HG02678 (cell line): ENCODE results near the gene CIITA.
"Not testable (repeated sequence)": the region's sequence is repeated elsewhere in the genome, so short reads cannot be mapped to it uniquely, and the experiment has no call there.

ENCODE experiments used
- ATAC-seq: cut with Tn5 transposase; IDR thresholded peaks from one replicate; pipeline ENCODE4 v1.9.1; 2021; ENCODE audit warnings: mild to moderate bottlenecking, moderate library complexity; ENCODE audit not compliant: unreplicated experiment

The CIITA gene

DNA sequence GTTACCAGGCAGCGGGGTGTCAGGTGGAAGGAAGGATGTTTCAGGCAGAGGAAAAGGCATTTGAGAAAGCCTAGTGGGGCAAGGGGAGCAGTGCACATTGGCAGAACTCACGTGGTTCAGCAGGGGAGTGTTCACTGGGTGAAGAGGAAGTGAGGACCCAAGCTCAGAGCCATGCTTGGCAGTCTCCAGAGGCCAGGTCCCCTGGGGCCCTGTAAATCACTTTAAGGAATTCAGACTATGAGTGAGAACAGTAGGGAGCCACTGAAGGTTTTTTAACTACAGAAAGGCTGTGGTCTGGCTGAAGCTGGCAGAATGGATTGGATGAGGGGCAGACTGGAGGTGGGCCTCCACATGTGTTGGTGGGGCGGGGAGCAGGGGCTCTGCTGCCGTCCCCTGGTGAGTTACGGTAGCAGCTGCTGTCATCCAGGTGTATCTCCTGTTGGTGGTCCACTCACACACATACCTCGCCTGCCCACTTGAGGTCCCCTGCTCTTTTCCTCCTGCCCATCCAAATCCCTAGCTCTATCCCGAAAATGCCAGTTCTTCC lies 72.5 kb downstream of the CIITA start:
- peak; percentile 69 for ATAC-seq

DNA sequence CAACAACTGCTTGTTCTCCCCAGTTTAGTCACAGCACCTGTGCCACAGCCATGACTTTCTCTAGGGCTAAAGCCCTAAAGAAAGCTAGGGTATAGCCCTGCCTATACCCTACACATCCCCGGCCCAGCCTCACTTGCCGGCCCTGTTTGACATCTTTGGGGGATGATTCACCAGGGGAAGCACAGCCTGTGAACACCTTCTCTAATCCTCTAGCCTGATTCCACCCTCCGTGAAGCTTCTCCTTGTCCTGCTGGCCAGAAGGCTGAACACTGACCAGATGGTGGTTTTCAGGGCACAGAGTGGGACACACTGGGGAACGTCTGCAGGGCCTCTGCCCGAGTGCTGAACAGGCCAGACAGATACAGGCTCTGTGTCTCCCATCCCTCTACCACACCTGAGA lies 73.4 kb downstream of the CIITA start:
- ATAC-seq = no peak

DNA sequence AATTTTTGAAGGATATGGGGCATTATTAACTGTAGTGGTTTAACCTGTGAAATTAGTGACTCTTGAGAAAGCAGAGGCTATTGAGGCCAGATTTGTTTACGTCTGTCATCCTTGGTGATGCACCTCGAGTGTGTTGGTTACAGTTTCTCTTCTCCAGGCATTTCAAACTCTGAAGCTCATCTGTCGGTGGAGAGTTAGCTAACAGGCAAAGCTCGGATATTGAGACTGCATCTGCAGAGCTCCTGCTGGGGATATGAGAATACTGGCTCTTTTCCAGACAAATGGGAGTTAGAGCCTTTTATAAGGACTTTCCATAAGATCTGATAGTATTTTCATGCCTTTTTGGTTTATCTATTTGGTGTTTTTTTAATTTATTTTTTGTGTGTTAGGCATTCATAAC lies 74.0 kb downstream of the CIITA start:
- no peak for ATAC-seq

DNA sequence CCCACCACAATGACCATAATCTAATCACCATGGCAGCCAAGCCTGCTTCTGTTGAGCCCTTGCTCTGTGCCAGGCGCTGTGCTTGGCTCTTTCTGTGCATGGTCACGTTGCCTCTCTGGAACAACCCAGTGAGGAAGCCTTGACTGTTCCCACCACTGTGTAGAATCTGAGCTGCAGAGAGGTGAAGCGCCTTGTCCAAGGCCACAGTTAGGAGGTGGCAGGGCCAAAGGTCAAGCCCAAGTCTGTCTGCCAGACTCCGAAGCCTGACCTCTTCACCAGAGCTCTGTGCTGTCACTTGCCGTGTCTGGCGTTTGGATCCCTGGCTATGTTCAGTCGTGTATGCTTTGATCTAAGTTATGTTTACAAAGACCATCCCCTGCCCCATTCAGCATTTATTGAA lies 77.9 kb downstream of the CIITA start:
- ATAC-seq = no peak

DNA sequence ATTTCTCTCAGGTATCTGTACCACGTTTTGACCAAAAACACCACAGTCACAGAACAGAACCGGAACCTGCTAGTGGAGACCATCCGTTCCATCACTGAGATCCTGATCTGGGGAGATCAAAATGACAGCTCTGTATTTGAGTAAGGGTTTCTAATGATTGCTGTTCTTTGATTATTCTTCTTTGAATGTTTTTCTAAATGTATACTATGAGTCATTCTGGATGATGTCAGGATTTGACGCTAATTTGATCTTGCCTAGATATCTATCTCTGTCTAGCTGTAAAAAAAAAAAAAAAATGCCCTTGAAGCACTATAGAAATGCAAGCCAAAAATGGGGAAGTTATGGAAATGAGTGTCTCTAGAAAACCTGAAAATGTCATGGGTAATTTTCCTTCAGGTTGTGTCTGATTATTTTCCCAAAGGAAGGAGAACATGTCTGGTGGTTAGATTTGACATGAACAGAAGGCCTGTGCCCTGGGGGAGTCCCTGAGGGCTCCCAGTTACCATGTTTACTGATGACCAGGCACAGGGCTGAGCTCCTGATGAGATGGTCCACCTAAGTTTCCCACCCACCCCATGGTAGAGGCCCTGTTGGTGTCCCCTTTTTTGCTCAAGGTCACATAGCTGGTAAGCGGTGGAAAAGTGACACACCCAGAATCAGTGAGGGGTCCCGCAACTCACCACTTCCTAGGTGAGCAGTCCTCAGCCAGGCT lies 80.9 kb downstream of the CIITA start:
- ATAC-seq = no peak

DNA sequence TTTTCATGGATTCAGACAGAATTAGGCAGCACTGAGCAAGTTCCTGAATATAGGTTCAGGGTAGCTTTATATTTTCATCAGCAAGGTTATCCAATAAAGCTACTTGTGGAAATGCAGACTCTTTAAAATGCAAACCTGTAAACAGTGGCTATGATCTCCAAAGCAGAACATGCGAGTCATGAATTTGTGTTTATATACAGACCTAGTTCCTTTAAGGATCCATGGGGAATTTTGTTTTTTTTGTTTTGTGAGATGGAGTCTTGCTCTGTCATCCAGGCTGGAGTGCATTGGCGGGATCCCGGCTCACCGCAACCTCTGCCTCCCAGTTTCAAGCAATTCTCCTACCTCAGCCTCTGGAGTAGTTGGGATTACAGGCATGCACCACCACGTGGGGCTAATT lies 82.2 kb downstream of the CIITA start:
- ATAC-seq = no peak

DNA sequence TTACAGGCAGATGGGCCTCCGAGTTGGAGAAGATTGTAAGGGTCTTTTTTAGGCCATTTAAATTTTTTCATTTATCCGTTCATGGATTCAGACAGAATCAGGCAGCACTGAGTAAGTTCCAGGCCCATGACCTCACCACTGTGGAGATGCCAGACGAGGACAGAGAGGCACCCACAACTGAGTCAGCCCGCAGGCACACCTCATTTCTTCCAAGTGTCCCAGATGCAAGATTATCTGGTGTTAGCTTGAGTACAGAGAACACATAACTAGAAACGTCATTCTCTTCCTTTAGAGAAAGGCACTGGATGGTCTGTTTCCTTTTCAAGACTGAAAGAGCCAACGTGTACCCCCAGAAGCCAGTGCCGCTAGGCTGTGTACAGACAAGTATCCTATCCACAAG lies 84.2 kb downstream of the CIITA start:
- ATAC-seq = no peak

DNA sequence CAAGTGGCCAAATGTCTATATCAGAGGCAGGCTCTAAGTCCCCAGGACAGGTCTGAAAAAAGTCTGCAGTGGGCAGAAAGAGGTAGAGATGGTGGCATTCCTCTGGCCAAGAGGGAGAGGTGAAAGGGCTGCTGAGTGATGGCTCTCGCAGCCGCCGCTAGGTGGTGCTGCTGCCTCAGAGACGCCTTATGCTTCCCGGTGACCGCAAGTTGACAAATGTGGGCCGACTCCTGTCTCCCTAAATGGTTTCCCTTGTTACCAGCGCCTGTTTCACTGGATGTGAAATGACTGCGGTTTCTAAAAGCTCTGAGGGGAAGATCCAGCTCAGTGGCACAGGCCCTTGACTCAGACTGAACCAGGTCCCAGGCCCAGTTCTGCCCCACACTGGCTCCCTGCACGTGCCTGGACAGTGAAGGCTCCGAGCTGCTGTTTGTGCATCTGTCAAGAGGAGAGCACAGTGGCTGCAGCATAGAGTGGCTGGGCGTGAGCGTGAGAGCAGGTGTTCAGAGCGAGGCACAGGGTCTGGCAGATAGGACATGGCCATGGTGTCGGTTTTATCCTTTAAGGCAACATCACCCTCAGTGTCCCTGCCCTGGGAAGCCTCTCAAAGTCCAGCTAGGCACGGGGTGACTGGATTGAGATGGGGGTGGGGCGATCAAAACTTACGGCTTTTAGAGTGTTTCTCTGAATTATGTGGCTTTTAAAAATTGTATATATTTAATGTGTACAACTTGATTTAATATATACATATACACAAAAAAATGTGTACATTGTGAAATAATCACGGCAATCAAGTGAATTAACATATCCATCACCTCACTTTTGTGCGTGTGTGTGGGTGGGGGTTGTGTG lies 87.3 kb downstream of the CIITA start:
- ATAC-seq = peak; percentile 37

DNA sequence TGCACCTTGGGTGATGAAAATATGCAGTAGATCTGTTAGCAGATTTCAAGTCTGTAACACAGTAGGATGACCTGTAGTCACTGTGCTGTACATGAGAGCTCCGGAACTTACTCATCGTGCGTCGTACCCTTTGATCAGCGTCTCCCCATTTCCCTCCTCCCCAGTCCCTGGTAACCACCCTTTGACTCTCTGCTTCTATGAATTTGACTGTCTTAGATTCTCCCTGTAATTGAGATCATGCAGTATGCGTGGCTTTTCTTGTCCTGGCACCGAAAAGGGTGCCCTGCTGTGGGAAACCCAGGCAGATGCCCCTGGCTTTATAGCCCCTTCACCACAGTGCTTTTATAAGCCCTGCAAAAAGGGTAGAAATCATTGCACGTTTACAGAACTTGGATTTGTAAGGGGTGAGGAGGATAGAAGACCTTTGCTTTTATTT lies 87.9 kb downstream of the CIITA start:
- ATAC-seq = peak; percentile 47

DNA sequence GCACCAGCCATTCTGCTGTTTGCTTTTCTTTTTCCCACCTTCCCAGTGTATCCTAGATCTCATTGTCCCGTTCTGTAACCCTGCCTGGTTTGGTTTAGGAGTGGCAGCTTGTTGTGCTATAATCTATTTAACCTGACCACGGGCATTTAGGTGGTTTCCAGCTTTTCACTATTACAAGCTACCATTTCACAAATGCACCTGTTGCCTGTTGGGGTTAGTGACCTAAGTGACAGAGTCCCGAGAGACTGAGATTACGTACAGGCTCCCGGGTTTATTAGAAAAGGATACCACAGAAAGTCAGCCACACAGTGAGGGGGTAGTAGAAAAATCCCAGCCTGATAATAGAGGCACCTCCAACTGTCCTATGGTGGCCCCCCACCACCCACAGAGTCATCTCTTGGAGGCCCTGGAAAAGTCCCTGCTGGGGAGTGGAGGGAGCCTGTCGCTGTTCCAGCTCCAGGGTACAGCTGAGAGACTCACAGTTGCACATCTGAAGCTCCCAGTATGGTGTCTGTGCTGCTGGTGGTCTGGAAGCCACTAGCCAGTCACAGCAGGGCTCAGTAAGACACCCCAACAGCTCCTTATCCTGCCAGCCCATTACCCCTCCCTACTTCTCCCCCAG lies 88.5 kb downstream of the CIITA start:
- ATAC-seq = peak; percentile 64

DNA sequence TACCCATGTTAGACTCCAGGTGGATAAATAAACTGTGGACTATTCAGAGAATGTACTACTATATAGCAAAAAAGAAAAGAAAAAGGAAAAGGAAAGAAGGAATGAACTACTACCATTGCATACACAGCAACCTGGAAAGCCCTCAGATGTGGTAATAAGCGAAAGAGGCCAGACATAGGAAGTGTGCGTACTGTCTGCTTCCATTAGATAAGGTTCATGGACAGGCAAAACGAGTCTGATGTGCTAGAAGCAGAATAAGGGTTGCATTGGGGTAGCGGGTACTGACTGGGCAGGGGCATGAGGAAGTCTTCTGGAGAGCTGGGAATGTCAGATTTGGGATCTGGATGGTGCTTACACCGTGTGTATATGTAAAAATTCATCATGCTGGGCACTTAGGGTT lies 89.1 kb downstream of the CIITA start:
- ATAC-seq = no peak

DNA sequence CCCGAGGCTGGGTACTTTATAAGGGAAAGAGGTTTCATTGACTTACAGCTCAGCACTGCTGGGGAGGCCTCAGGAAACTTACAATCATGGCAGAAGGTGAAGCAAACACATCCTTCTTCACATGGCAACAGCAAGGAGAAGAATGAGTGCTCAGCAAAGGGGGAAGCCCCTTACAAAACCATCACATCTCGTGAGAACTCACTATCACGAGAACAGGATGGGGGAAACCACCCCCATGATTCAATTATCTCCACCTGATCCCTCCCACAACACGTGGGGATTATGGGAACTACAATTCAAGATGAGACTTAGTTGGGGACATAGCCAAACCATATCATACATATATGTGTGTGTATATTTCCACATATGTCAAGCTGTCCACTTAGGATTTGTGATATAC lies 89.6 kb downstream of the CIITA start:
- ATAC-seq = not testable (repeated sequence)

DNA sequence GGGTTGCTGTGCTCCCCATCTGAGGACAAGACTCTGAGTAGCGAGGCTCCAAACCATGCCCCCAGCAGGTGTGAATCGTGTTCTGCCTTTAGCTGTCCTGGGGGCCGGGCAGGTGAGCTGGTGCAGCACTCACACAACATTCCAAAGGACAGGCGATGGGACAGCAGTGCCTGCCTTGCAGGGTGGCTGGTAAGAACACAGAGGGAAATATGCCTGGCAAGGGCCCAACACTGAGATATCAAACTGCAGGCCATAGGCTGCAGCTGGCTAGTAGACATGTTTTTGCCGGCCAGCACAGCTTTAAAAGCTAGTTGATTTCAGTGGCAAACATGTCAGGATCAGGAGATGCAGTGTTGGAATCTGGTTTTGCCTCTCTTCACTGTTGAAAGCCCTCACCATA lies 91.0 kb downstream of the CIITA start:
- no peak for ATAC-seq

DNA sequence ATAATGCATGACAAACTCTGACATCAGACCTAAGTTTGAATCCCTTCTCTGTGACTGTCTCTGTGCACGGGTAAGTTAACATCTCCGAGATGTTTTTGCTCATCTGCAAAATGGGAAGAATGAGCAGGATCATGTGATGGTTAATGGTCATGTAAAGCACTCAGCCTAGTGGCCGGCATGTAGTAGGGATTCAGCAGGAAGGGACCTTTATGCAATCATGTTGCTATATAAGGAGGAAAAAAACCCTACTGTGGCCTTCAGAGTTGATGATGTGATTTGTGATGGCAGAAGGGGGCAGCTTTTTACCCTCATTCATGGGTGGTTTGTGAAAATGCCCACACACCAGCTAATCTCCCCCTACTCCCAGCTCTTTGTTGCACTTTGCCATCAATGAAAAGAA lies 91.5 kb downstream of the CIITA start:
- no peak for ATAC-seq

DNA sequence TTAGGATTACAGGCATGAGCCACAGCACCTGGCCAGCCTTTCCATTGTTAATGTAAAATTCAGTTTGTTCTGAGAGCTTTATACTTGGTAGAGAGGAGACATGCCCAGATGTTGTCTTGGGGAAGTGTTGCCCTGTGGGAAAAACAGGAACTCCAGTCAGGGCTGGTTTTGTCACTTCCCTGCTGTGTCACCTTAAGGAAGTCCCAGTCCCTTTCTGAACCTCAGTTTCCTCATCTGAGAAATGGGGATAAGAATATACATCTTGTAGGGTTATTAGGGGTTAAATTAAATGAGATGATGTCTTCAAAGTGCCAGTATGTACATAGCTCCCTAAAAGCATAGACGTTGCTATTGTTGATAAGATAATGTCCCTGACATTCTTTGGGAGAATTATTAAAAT lies 92.6 kb downstream of the CIITA start:
- no peak for ATAC-seq

DNA sequence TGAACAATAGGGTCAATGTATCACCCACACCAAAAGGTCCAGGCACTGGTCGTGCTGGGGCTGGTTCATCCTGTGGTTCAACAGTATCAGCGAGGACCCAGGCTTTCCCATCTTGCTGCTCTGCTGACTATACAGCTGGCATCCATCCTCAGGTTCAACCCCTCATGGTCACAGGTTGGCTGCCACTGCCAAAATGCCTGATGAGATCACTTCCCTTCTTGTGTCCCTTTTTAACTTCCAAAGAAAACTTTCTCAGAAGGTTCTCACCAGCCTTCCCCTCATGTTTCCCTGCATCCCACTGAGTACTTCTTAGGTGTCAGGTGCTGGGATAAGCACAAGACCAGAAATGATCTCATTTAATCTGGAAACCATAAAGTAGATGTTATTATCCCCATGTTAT lies 93.1 kb downstream of the CIITA start:
- no peak for ATAC-seq

DNA sequence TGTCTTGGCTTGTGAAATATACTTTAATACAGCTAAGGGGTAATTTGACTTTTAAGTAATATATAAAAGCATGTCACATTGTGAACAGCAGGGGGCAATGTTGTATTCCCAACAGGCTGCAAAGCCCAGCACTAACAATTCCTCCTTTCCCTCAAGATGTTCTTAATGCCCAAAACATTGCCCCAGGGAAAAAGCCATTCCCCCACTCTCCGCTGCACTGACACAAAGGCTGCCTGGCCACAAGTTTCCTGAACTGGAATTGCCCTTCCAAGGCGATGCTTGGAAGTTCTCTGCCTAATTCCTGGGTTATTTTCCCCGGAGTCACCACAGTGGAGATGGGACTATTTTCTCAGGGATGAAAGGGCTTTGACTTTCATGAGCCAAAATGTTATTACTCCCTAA lies 94.6 kb downstream of the CIITA start:
- no peak for ATAC-seq

DNA sequence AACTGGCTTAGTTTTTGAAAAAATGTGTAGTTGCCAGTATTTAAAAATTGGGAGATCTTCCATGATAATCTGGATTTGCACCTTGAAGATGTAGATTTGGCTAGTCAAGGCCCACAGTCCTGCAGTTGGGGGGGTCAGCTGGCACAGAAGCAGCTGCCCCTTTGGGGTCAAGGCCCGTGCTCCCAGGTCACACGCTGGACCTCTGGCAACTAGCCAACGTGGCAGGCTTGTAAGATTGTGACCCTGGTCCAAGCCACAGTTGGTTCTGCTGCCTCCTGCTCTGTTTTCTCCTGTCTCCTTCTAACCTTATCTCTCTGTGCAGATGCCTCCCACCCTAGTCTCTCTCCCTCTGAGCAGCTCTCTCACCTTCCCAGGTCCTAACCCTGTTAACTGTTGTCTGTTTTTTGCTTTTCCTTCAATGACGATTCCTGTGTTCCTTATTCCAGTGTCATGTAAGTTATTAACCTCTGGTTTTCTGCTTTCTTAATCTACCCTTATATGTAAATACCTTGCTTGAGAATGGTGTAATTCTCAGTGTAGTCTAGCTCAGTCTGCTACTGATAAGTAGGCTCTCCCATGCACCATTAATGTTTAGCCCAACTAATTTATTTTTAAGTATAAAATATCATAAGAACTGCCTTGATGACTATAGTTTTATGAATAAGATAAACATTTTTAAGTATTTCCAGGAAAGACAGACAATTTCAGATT lies 95.3 kb downstream of the CIITA start:
- no peak for ATAC-seq

DNA sequence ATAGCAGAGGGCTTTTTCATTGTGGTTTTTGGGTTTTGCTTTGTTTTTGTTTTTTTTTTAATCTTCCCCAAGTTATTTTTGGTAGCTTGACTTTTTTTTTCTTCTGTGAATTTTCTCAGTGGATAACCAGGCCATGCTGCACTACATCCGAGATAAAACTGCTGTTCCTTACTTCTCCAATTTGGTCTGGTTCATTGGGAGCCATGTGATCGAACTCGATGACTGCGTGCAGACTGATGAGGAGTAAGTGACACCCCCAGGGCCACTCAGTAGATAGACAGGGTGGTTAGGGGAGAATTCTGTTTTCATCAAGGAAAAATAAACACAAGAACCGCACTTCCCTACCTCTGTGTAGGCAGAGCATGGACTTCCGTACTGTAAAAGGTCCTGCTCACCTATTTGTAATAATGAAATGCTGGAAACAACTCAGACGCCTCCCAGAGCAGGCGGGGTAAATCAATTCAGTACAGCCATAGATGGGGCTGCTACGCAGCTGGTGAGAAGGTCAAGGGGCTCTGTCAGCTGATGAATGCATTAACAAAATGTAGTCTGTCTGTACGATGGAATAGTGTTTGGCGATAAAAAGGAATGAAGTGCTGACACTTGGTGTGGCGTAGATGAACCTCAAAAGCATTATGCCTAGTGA lies 95.9 kb downstream of the CIITA start:
- no peak for ATAC-seq

DNA sequence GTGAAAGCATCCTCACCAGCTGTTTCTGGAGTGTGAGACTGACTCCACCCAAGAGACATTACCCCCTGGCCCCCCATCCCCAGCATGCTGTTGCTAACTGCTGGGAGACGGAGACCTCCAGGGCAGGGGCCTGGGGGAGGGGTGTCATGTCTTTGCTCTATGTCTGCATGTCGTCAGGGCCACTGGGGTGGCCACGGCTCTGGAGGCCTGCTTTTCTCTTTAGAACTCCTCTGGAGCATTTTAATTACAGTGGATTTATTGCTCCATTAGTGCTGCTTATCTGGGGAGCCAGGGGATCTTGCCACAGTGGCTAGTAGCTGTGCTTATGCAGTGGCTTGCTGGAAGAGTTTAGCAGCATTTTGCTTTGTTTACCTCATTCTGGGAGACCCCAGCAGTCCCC lies 99.6 kb downstream of the CIITA start:
- ATAC-seq = no peak

DNA sequence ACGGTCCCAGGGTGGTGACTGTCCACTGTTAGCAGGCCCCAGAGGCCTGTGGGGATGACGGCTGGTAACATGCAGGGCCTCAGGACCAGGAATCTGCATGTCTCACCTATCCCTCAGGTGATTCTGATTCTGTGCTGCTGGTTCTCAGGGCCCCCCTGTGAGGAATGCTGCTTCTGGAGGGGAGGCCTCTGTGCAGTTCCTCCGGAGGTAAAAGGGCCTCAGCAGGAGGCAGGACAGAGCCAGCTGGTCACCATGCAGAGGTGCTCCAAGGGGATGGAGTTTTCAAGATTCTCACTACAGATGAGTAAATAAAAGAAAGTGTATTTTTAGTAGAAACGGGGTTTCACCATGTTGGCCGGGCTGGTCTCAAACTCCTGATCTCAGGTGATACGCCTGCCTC lies 101.1 kb downstream of the CIITA start:
- ATAC-seq = no peak
